ENCODE results near the gene ZNF519.

Gene ZNF519

DNA sequence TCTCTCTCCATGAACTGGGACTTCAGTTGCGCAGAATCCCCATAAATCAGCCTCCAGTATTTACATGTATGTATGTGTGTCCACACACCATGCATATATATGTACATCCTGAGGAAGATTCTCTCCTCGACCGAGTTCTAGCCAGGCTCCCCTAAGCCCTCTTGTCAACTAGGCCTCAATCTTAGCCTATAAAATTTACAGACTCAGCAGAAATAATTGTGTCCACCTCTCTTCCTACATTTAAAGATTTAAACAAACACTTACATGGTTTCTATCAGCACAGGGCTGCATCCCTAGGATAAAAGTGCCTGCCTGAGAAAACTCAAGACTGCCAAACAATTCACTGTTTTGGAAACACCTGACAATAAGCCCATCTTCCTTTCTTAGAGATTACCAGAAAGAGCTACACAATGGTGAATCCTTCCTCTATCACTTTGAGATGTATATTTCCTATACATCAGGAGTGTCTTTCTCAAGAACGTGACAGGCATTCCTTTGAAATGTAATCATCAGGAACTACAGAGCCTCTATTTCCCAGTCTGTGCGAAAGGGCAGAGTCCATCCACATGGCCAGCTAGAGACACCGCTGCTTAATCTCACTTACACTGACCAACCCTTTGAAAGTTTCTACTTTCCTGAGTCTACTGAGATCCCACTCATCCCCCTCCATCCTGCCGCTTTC, 39.5 kb downstream of the ZNF519 start:
- no peak for DNase-seq

- DNase-seq = no peak
These were observed 42.5 kb downstream of the ZNF519 start for GRCh38 chr18:14089781-14090180.

- no peak for DNase-seq
These were observed 43.0 kb downstream of the ZNF519 start for GRCh38 chr18:14089191-14089590.

GRCh38 chr18:14086458-14087231, 45.6 kb downstream of the ZNF519 start:
- peak; percentile 68 for DNase-seq

GRCh38 chr18:14085770-14086457, 46.3 kb downstream of the ZNF519 start:
- DNase-seq = no peak

DNA sequence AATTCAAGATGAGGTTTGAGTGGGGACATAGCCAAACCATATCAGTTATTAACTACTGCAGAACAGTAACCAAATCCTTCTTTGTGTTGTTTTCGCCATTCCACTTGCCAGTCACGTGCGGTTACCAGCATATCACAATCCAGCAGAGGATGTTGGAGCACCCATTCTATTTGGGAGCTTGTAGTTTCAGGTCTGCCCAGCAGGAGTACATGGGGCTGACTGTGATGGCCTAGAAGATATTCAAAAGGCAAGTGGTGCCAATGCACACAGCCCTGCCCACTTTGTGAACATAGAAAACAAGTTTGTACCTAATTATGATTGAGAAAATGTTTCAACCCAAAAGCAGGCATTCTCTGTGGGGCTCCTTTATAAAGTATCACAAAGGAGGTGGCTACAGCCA, 57.0 kb downstream of the ZNF519 start:
- DNase-seq = no peak

DNA sequence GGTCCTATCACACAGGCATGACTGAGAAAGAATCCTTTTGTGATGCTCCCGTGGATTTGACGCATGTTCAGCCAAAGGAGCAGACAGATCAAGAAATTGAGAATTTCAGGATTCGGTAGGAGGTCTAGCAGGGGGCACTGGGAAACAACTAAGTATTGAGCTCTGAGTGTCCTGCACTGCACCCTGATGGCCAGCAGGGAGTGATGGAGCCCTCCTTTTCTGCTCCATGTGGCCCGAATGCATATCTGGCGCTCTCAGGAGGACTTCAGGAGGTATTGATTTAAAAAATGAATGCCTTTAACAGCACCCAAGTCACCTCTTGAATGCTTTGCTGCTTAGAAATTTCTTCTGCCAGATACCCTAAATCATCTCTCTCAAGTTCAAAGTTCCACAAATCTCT, 58.0 kb downstream of the ZNF519 start:
- DNase-seq = peak; percentile 18

GRCh38 chr18:14053661-14054060, 78.6 kb downstream of the ZNF519 start:
- no peak for DNase-seq

All from OCI-M1 (cell line).